Trophoblast cell (in vitro differentiated cells and primary cell): ENCODE data around the gene CCDC158.
"Not testable (repeated sequence)": the region's sequence is repeated elsewhere in the genome, so short reads cannot be mapped to it uniquely, and the experiment has no call there.

Source experiments
- DNase-seq, 2 donors: peaks; one replicate each; pipeline ENCODE4 v3.0.0-alpha.2; 2016
- H2AFZ ChIP-seq: 2 replicates; pipeline ENCODE4 v1.6.1; 2013; ENCODE audit warnings: low read length, moderate library complexity, mild to moderate bottlenecking; ENCODE audit not compliant: insufficient read depth, poor library complexity
- H2AK5ac ChIP-seq: 2 replicates; pipeline ENCODE4 v1.6.1; 2013; ENCODE audit warnings: mild to moderate bottlenecking, low read length
- H2BK120ac ChIP-seq: 2 replicates; pipeline ENCODE4 v1.6.1; 2013; ENCODE audit warnings: low read length, mild to moderate bottlenecking, moderate library complexity; ENCODE audit not compliant: insufficient read depth, poor library complexity
- H2BK12ac ChIP-seq: 2 replicates; pipeline ENCODE4 v1.6.1; 2013; ENCODE audit warnings: mild to moderate bottlenecking, low read length, moderate library complexity
- H2BK5ac ChIP-seq: 2 replicates; pipeline ENCODE4 v1.6.1; 2013; ENCODE audit warnings: low read length, low read depth, moderate library complexity, mild to moderate bottlenecking; ENCODE audit not compliant: poor library complexity
- H3K14ac ChIP-seq: 2 replicates; pipeline ENCODE4 v1.6.1; 2013; ENCODE audit warnings: mild to moderate bottlenecking, low read length
- H3K18ac ChIP-seq: 2 replicates; pipeline ENCODE4 v1.6.1; 2013; ENCODE audit warnings: mild to moderate bottlenecking, low read length
- H3K23ac ChIP-seq: 2 replicates; pipeline ENCODE4 v1.6.1; 2013; ENCODE audit warnings: low read length
- H3K27ac ChIP-seq: 2 replicates; pipeline ENCODE4 v1.5.1; 2013; ENCODE audit warnings: low read depth, mild to moderate bottlenecking, inconsistent platforms, low read length, moderate library complexity
- H3K27me3 ChIP-seq: 2 replicates; pipeline ENCODE4 v1.6.1; 2013; ENCODE audit warnings: inconsistent platforms, mild to moderate bottlenecking, low read length, moderate library complexity; ENCODE audit not compliant: insufficient read depth
- H3K36me3 ChIP-seq, 2 experiments: 1 replicate in 1 of 2; 2 replicates in 1 of 2; pipeline ENCODE4 v1.6.1; 2013; ENCODE audit warnings: low read length in 2 of 2, mild to moderate bottlenecking in 2 of 2, moderate library complexity in 1 of 2; ENCODE audit not compliant: insufficient read depth in 2 of 2, control insufficient read depth in 1 of 2
- H3K4ac ChIP-seq: 2 replicates; pipeline ENCODE4 v1.6.1; 2013; ENCODE audit warnings: low read depth, mild to moderate bottlenecking, low read length, moderate library complexity
- H3K4me1 ChIP-seq, 2 experiments: 1 replicate in 1 of 2; 2 replicates in 1 of 2; pipeline ENCODE4 v1.6.1; 2013; ENCODE audit warnings: low read length in 2 of 2, mild to moderate bottlenecking in 2 of 2, moderate library complexity in 1 of 2; ENCODE audit not compliant: insufficient read depth in 2 of 2, control insufficient read depth in 1 of 2
- H3K4me2 ChIP-seq: 2 replicates; pipeline ENCODE4 v1.6.1; 2013; ENCODE audit warnings: inconsistent platforms, mild to moderate bottlenecking, low read length, moderate library complexity
- H3K4me3 ChIP-seq: 2 replicates; pipeline ENCODE4 v1.5.1; 2013; ENCODE audit warnings: mild to moderate bottlenecking, low read depth, low read length, inconsistent platforms
- H3K79me1 ChIP-seq: one replicate; pipeline ENCODE4 v1.6.1; 2013; ENCODE audit warnings: low read length
- H3K79me2 ChIP-seq: 2 replicates; pipeline ENCODE4 v1.6.1; 2013; ENCODE audit warnings: low read length, mild to moderate bottlenecking; ENCODE audit not compliant: control insufficient read depth, insufficient read depth, poor library complexity
- H3K9ac ChIP-seq: 2 replicates; pipeline ENCODE4 v1.6.1; 2013; ENCODE audit warnings: mild to moderate bottlenecking, low read length
- H3K9me3 ChIP-seq: 2 replicates; pipeline ENCODE4 v1.6.1; 2013; ENCODE audit warnings: low read depth, mild to moderate bottlenecking, control low read depth, inconsistent platforms, low read length; ENCODE audit not compliant: insufficient read depth
- H4K12ac ChIP-seq: 2 replicates; pipeline ENCODE4 v1.6.1; 2013; ENCODE audit warnings: low read depth, mild to moderate bottlenecking, low read length, moderate library complexity
- H4K8ac ChIP-seq: 2 replicates; pipeline ENCODE4 v1.6.1; 2013; ENCODE audit warnings: low read depth, mild to moderate bottlenecking, low read length, moderate library complexity
- H4K91ac ChIP-seq: one replicate; pipeline ENCODE4 v1.6.1; 2013; ENCODE audit warnings: low read depth, mild to moderate bottlenecking, low read length, moderate library complexity
- WGBS: extraction: QIAGEN DNeasy Blood & Tissue Kit; methylation state at CpG from one replicate; pipeline ENCODE4 v1.1.7; 2013; ENCODE audit warnings: missing lambda C conversion rate; ENCODE audit not compliant: insufficient read length, insufficient coverage; ENCODE audit errors: extremely low coverage; 5-methylcytosine and 5-hydroxymethylcytosine counted together

Gene CCDC158

GRCh38 chr4:76454073-76454472 is 33.1 kb upstream of the CCDC158 start:
- H3K9me3 ChIP-seq, H2BK120ac ChIP-seq, H2AFZ ChIP-seq, H3K36me3 ChIP-seq, H2AK5ac ChIP-seq, H3K27ac ChIP-seq, H3K27me3 ChIP-seq, H3K14ac ChIP-seq, H3K4me3 ChIP-seq, H4K12ac ChIP-seq, H4K91ac ChIP-seq, H4K8ac ChIP-seq, H3K18ac ChIP-seq, DNase-seq, H3K4ac ChIP-seq, H2BK5ac ChIP-seq, H3K9ac ChIP-seq, H3K23ac ChIP-seq, H2BK12ac ChIP-seq, H3K4me2 ChIP-seq, H3K79me2 ChIP-seq, H3K4me1 ChIP-seq: not testable (repeated sequence)
- H3K79me1 ChIP-seq: peaks cover 10% of the 10 kb centered on the region
- WGBS: no CpG with 5 or more reads among the region's 6 CpGs

- Histone ChIP-seq H2BK120ac (no peak overlapping the region), H3K4me3 (no peak overlapping the region), H3K18ac (no peak overlapping the region), H3K79me2 (peaks cover 3% of the 10 kb centered on the region), H3K4me2 (no peak overlapping the region), H2AK5ac (no peak overlapping the region), H3K79me1 (peaks cover 8% of the 10 kb centered on the region), H4K8ac (no peak overlapping the region), H3K14ac (no peak overlapping the region), H3K4ac (no peak overlapping the region), H3K9ac (no peak overlapping the region), H2BK12ac (no peak overlapping the region), H2BK5ac (no peak overlapping the region), H3K27me3 (no peaks in the 10 kb centered on the region), H4K91ac (no peak overlapping the region), H3K9me3 (no peaks in the 10 kb centered on the region), H2AFZ (no peak overlapping the region), H3K23ac (no peak overlapping the region), H4K12ac (no peak overlapping the region), H3K4me1 (peaks cover 0 to 2% of the 10 kb centered on the region in 2 experiments), H3K27ac (no peak overlapping the region), H3K36me3 (no peaks in the 10 kb centered on the region)
- no CpG with 5 or more reads among the region's 2 CpGs for WGBS
- DNase-seq: no peak
These were observed 32.3 kb upstream of the CCDC158 start for GRCh38 chr4:76453232-76453631.

- H3K27ac ChIP-seq: no peak overlapping the region
- H2BK12ac ChIP-seq: no peak overlapping the region
- H3K23ac ChIP-seq: no peak overlapping the region
- H3K4me2 ChIP-seq: no peak overlapping the region
- no peak overlapping the region for H4K91ac ChIP-seq
- no CpG with 5 or more reads among the region's 2 CpGs for WGBS
- H3K4me3 ChIP-seq: no peak overlapping the region
- H2AK5ac ChIP-seq: no peak overlapping the region
- H3K79me2 ChIP-seq: no peaks in the 10 kb centered on the region
- no peak overlapping the region for H3K4ac ChIP-seq
- no peak overlapping the region for H2BK120ac ChIP-seq
- H3K27me3 ChIP-seq: no peaks in the 10 kb centered on the region
- DNase-seq: no peak
- no peak overlapping the region for H2BK5ac ChIP-seq
- no peaks in the 10 kb centered on the region for H3K36me3 ChIP-seq
- no peak overlapping the region for H4K8ac ChIP-seq
- H2AFZ ChIP-seq: no peak overlapping the region
- no peak overlapping the region for H4K12ac ChIP-seq
- no peak overlapping the region for H3K14ac ChIP-seq
- H3K9me3 ChIP-seq: no peaks in the 10 kb centered on the region
- no peaks in the 10 kb centered on the region for H3K79me1 ChIP-seq
- H3K18ac ChIP-seq: no peak overlapping the region
- no peak overlapping the region for H3K9ac ChIP-seq
- no peaks in the 10 kb centered on the region for H3K4me1 ChIP-seq
These were observed 28.9 kb upstream of the CCDC158 start for GRCh38 chr4:76449833-76450232.

- no peak overlapping the region for H2AFZ ChIP-seq
- DNase-seq: no peak
- H2AK5ac ChIP-seq: no peak overlapping the region
- no peak overlapping the region for H4K91ac ChIP-seq
- no peak overlapping the region for H2BK120ac ChIP-seq
- no peak overlapping the region for H3K23ac ChIP-seq
- no peak overlapping the region for H2BK12ac ChIP-seq
- H3K27ac ChIP-seq: no peak overlapping the region
- no peaks in the 10 kb centered on the region for H3K27me3 ChIP-seq
- no peaks in the 10 kb centered on the region for H3K36me3 ChIP-seq
- H3K14ac ChIP-seq: no peak overlapping the region
- H3K79me1 ChIP-seq: no peaks in the 10 kb centered on the region
- no peak overlapping the region for H4K12ac ChIP-seq
- no peak overlapping the region for H3K9ac ChIP-seq
- no peaks in the 10 kb centered on the region for H3K9me3 ChIP-seq
- H3K79me2 ChIP-seq: no peaks in the 10 kb centered on the region
- no peaks in the 10 kb centered on the region for H3K4me1 ChIP-seq
- no peak overlapping the region for H2BK5ac ChIP-seq
- H3K4me3 ChIP-seq: no peak overlapping the region
- no peak overlapping the region for H3K18ac ChIP-seq
- no peak overlapping the region for H3K4me2 ChIP-seq
- H3K4ac ChIP-seq: no peak overlapping the region
- no peak overlapping the region for H4K8ac ChIP-seq
- no CpG with 5 or more reads among the region's 3 CpGs for WGBS
These were observed 28.4 kb upstream of the CCDC158 start for GRCh38 chr4:76449362-76449767.
